Measurements from ENCODE around the gene FGR.

The FGR gene

GRCh38 chr1:27658951-27659496, 24.0 kb upstream of the FGR start:
- H3K4me3 ChIP-seq (ENCODE audit: low read depth, low read length): peak overlapping the region; percentile 66
- no peak overlapping the region for H3K9ac ChIP-seq (ENCODE audit: low read depth, low read length)
- H3K27me3 ChIP-seq (ENCODE audit: control insufficient read depth, insufficient read depth, low read length): peaks cover 6% of the 10 kb centered on the region
- no peaks in the 10 kb centered on the region for H3K9me3 ChIP-seq (ENCODE audit: control insufficient read depth, insufficient read depth, low read length)
- no peaks in the 10 kb centered on the region for H3K36me3 ChIP-seq (ENCODE audit: control insufficient read depth, insufficient read depth, low read length)
- H3K4me1 ChIP-seq (ENCODE audit: control insufficient read depth, insufficient read depth, low read length): peaks cover 24% of the 10 kb centered on the region

GRCh38 chr1:27656157-27656893, 21.3 kb upstream of the FGR start:
- Histone ChIP-seq H3K4me1 (ENCODE audit: control insufficient read depth, insufficient read depth, low read length) (peaks cover 21% of the 10 kb centered on the region), H3K9me3 (ENCODE audit: control insufficient read depth, insufficient read depth, low read length) (no peaks in the 10 kb centered on the region), H3K27me3 (ENCODE audit: control insufficient read depth, insufficient read depth, low read length) (peaks cover 6% of the 10 kb centered on the region), H3K4me3 (ENCODE audit: low read depth, low read length) (no peak overlapping the region), H3K36me3 (ENCODE audit: control insufficient read depth, insufficient read depth, low read length) (no peaks in the 10 kb centered on the region), H3K9ac (ENCODE audit: low read depth, low read length) (no peak overlapping the region)

GRCh38 chr1:27655151-27655937, 20.4 kb upstream of the FGR start:
- no peak overlapping the region for H3K9ac ChIP-seq (ENCODE audit: low read depth, low read length)
- H3K9me3 ChIP-seq (ENCODE audit: control insufficient read depth, insufficient read depth, low read length): no peaks in the 10 kb centered on the region
- no peak overlapping the region for H3K4me3 ChIP-seq (ENCODE audit: low read depth, low read length)
- peaks cover 28% of the 10 kb centered on the region for H3K4me1 ChIP-seq (ENCODE audit: control insufficient read depth, insufficient read depth, low read length)
- peaks cover under 1% of the 10 kb centered on the region for H3K27me3 ChIP-seq (ENCODE audit: control insufficient read depth, insufficient read depth, low read length)
- no peaks in the 10 kb centered on the region for H3K36me3 ChIP-seq (ENCODE audit: control insufficient read depth, insufficient read depth, low read length)

- no peaks in the 10 kb centered on the region for H3K27me3 ChIP-seq (ENCODE audit: control insufficient read depth, insufficient read depth, low read length)
- no peaks in the 10 kb centered on the region for H3K9me3 ChIP-seq (ENCODE audit: control insufficient read depth, insufficient read depth, low read length)
- no peak overlapping the region for H3K4me3 ChIP-seq (ENCODE audit: low read depth, low read length)
- no peaks in the 10 kb centered on the region for H3K36me3 ChIP-seq (ENCODE audit: control insufficient read depth, insufficient read depth, low read length)
- no peak overlapping the region for H3K9ac ChIP-seq (ENCODE audit: low read depth, low read length)
- peaks cover 20% of the 10 kb centered on the region for H3K4me1 ChIP-seq (ENCODE audit: control insufficient read depth, insufficient read depth, low read length)
These were observed 17.3 kb upstream of the FGR start for GRCh38 chr1:27652111-27652864.

- Histone ChIP-seq H3K9me3 (ENCODE audit: control insufficient read depth, insufficient read depth, low read length) (no peaks in the 10 kb centered on the region), H3K4me3 (ENCODE audit: low read depth, low read length) (no peak overlapping the region), H3K36me3 (ENCODE audit: control insufficient read depth, insufficient read depth, low read length) (no peaks in the 10 kb centered on the region), H3K9ac (ENCODE audit: low read depth, low read length) (no peak overlapping the region), H3K4me1 (ENCODE audit: control insufficient read depth, insufficient read depth, low read length) (peaks cover 16% of the 10 kb centered on the region), H3K27me3 (ENCODE audit: control insufficient read depth, insufficient read depth, low read length) (no peaks in the 10 kb centered on the region)
These were observed 15.7 kb upstream of the FGR start for GRCh38 chr1:27650539-27651175.

GRCh38 chr1:27650171-27650538, 15.2 kb upstream of the FGR start:
- Histone ChIP-seq H3K9ac (ENCODE audit: low read depth, low read length) (no peak overlapping the region), H3K4me1 (ENCODE audit: control insufficient read depth, insufficient read depth, low read length) (peaks cover 12% of the 10 kb centered on the region), H3K4me3 (ENCODE audit: low read depth, low read length) (no peak overlapping the region), H3K27me3 (ENCODE audit: control insufficient read depth, insufficient read depth, low read length) (no peaks in the 10 kb centered on the region), H3K36me3 (ENCODE audit: control insufficient read depth, insufficient read depth, low read length) (no peaks in the 10 kb centered on the region), H3K9me3 (ENCODE audit: control insufficient read depth, insufficient read depth, low read length) (no peaks in the 10 kb centered on the region)

GRCh38 chr1:27649306-27649635, 14.3 kb upstream of the FGR start:
- no peak overlapping the region for H3K4me3 ChIP-seq (ENCODE audit: low read depth, low read length)

GRCh38 chr1:27648602-27649305, 13.8 kb upstream of the FGR start:
- H3K4me1 ChIP-seq (ENCODE audit: control insufficient read depth, insufficient read depth, low read length): peaks cover 9% of the 10 kb centered on the region

More at GRCh38 chr1:27649306-27649635, 14.3 kb upstream of the FGR start:
- Histone ChIP-seq H3K9me3 (ENCODE audit: control insufficient read depth, insufficient read depth, low read length) (no peaks in the 10 kb centered on the region), H3K27me3 (ENCODE audit: control insufficient read depth, insufficient read depth, low read length) (no peaks in the 10 kb centered on the region), H3K4me1 (ENCODE audit: control insufficient read depth, insufficient read depth, low read length) (peaks cover 9% of the 10 kb centered on the region), H3K9ac (ENCODE audit: low read depth, low read length) (no peak overlapping the region), H3K36me3 (ENCODE audit: control insufficient read depth, insufficient read depth, low read length) (no peaks in the 10 kb centered on the region)

GRCh38 chr1:27647328-27647727, 12.3 kb upstream of the FGR start:
- H3K9ac ChIP-seq (ENCODE audit: low read depth, low read length): no peak overlapping the region
- H3K9me3 ChIP-seq (ENCODE audit: control insufficient read depth, insufficient read depth, low read length): no peaks in the 10 kb centered on the region
- no peaks in the 10 kb centered on the region for H3K36me3 ChIP-seq (ENCODE audit: control insufficient read depth, insufficient read depth, low read length)
- H3K4me3 ChIP-seq (ENCODE audit: low read depth, low read length): no peak overlapping the region
- H3K4me1 ChIP-seq (ENCODE audit: control insufficient read depth, insufficient read depth, low read length): peaks cover 14% of the 10 kb centered on the region
- no peaks in the 10 kb centered on the region for H3K27me3 ChIP-seq (ENCODE audit: control insufficient read depth, insufficient read depth, low read length)

More at GRCh38 chr1:27648602-27649305, 13.8 kb upstream of the FGR start:
- Histone ChIP-seq H3K9me3 (ENCODE audit: control insufficient read depth, insufficient read depth, low read length) (no peaks in the 10 kb centered on the region), H3K36me3 (ENCODE audit: control insufficient read depth, insufficient read depth, low read length) (no peaks in the 10 kb centered on the region), H3K9ac (ENCODE audit: low read depth, low read length) (no peak overlapping the region), H3K27me3 (ENCODE audit: control insufficient read depth, insufficient read depth, low read length) (no peaks in the 10 kb centered on the region), H3K4me3 (ENCODE audit: low read depth, low read length) (no peak overlapping the region)

GRCh38 chr1:27646676-27647075, 11.7 kb upstream of the FGR start:
- no peaks in the 10 kb centered on the region for H3K9me3 ChIP-seq (ENCODE audit: control insufficient read depth, insufficient read depth, low read length)
- H3K27me3 ChIP-seq (ENCODE audit: control insufficient read depth, insufficient read depth, low read length): no peaks in the 10 kb centered on the region
- H3K4me3 ChIP-seq (ENCODE audit: low read depth, low read length): no peak overlapping the region
- no peaks in the 10 kb centered on the region for H3K36me3 ChIP-seq (ENCODE audit: control insufficient read depth, insufficient read depth, low read length)
- peaks cover 14% of the 10 kb centered on the region for H3K4me1 ChIP-seq (ENCODE audit: control insufficient read depth, insufficient read depth, low read length)
- peak overlapping the region; percentile 24 for H3K9ac ChIP-seq (ENCODE audit: low read depth, low read length)

- H3K4me3 ChIP-seq (ENCODE audit: low read depth, low read length): no peak overlapping the region
- no peak overlapping the region for H3K9ac ChIP-seq (ENCODE audit: low read depth, low read length)
- H3K9me3 ChIP-seq (ENCODE audit: control insufficient read depth, insufficient read depth, low read length): no peaks in the 10 kb centered on the region
- peaks cover 5% of the 10 kb centered on the region for H3K4me1 ChIP-seq (ENCODE audit: control insufficient read depth, insufficient read depth, low read length)
- no peaks in the 10 kb centered on the region for H3K27me3 ChIP-seq (ENCODE audit: control insufficient read depth, insufficient read depth, low read length)
- H3K36me3 ChIP-seq (ENCODE audit: control insufficient read depth, insufficient read depth, low read length): no peaks in the 10 kb centered on the region
These were observed 10.1 kb upstream of the FGR start for GRCh38 chr1:27645071-27645415.

All from iPS-15b (cell line).